ENCODE results near the gene METTL2A.
"Not testable (repeated sequence)": the region's sequence is repeated elsewhere in the genome, so short reads cannot be mapped to it uniquely, and the experiment has no call there.

Gene METTL2A

GRCh38 chr17:62490990-62491389 lies 67.3 kb downstream of the METTL2A start:
- not testable (repeated sequence) for H3K4me3 ChIP-seq (ENCODE audit: insufficient read depth, low read depth, low read length, poor library complexity, severe bottlenecking); H3K27ac ChIP-seq (ENCODE audit: insufficient read depth, low read length, poor library complexity, severe bottlenecking); H3K9me3 ChIP-seq (ENCODE audit: control insufficient read depth, low read length); DNase-seq; H3K36me3 ChIP-seq (ENCODE audit: control insufficient read depth, insufficient read depth, low read length); H3K27me3 ChIP-seq (replicated peaks; ENCODE audit: control insufficient read depth, insufficient read depth, low read length, poor library complexity, severe bottlenecking); H3K4me1 ChIP-seq (ENCODE audit: control insufficient read depth, insufficient read depth, low read length, poor library complexity, severe bottlenecking)

- DNase-seq; H3K9me3 ChIP-seq (ENCODE audit: control insufficient read depth, low read length); H3K4me3 ChIP-seq (ENCODE audit: insufficient read depth, low read depth, low read length, poor library complexity, severe bottlenecking); H3K4me1 ChIP-seq (ENCODE audit: control insufficient read depth, insufficient read depth, low read length, poor library complexity, severe bottlenecking); H3K36me3 ChIP-seq (ENCODE audit: control insufficient read depth, insufficient read depth, low read length); H3K27me3 ChIP-seq (replicated peaks; ENCODE audit: control insufficient read depth, insufficient read depth, low read length, poor library complexity, severe bottlenecking); H3K27ac ChIP-seq (ENCODE audit: insufficient read depth, low read length, poor library complexity, severe bottlenecking): not testable (repeated sequence)
Observed at GRCh38 chr17:62493049-62493655, 69.5 kb downstream of the METTL2A start.

- H3K4me1 ChIP-seq (ENCODE audit: control insufficient read depth, insufficient read depth, low read length, poor library complexity, severe bottlenecking); H3K27ac ChIP-seq (ENCODE audit: insufficient read depth, low read length, poor library complexity, severe bottlenecking); H3K9me3 ChIP-seq (ENCODE audit: control insufficient read depth, low read length): not testable (repeated sequence)
Observed at GRCh38 chr17:62494073-62494472, 70.4 kb downstream of the METTL2A start.

GRCh38 chr17:62496344-62496743 lies 72.6 kb downstream of the METTL2A start:
- not testable (repeated sequence) for DNase-seq; H3K4me1 ChIP-seq (ENCODE audit: control insufficient read depth, insufficient read depth, low read length, poor library complexity, severe bottlenecking); H3K36me3 ChIP-seq (ENCODE audit: control insufficient read depth, insufficient read depth, low read length); H3K4me3 ChIP-seq (ENCODE audit: insufficient read depth, low read depth, low read length, poor library complexity, severe bottlenecking); H3K9me3 ChIP-seq (ENCODE audit: control insufficient read depth, low read length); H3K27ac ChIP-seq (ENCODE audit: insufficient read depth, low read length, poor library complexity, severe bottlenecking); H3K27me3 ChIP-seq (replicated peaks; ENCODE audit: control insufficient read depth, insufficient read depth, low read length, poor library complexity, severe bottlenecking)

More at GRCh38 chr17:62494073-62494472, 70.4 kb downstream of the METTL2A start:
- H3K4me3 ChIP-seq (ENCODE audit: insufficient read depth, low read depth, low read length, poor library complexity, severe bottlenecking); H3K36me3 ChIP-seq (ENCODE audit: control insufficient read depth, insufficient read depth, low read length); DNase-seq; H3K27me3 ChIP-seq (replicated peaks; ENCODE audit: control insufficient read depth, insufficient read depth, low read length, poor library complexity, severe bottlenecking): not testable (repeated sequence)

GRCh38 chr17:62498796-62499195 lies 75.1 kb downstream of the METTL2A start:
- H3K9me3 ChIP-seq (ENCODE audit: control insufficient read depth, low read length); H3K27ac ChIP-seq (ENCODE audit: insufficient read depth, low read length, poor library complexity, severe bottlenecking); H3K4me3 ChIP-seq (ENCODE audit: insufficient read depth, low read depth, low read length, poor library complexity, severe bottlenecking); H3K4me1 ChIP-seq (ENCODE audit: control insufficient read depth, insufficient read depth, low read length, poor library complexity, severe bottlenecking); H3K36me3 ChIP-seq (ENCODE audit: control insufficient read depth, insufficient read depth, low read length); H3K27me3 ChIP-seq (replicated peaks; ENCODE audit: control insufficient read depth, insufficient read depth, low read length, poor library complexity, severe bottlenecking); DNase-seq: not testable (repeated sequence)

Data from effector memory CD4-positive, alpha-beta T cell (primary cell).